NCI-H510A (cell line): Measurements from ENCODE around the gene CYP2C19.
"Not testable (repeated sequence)": the region's sequence is repeated elsewhere in the genome, so short reads cannot be mapped to it uniquely, and the experiment has no call there.

ENCODE experiments used
- DNase-seq: peaks from one replicate; lab custom pipeline; 2025; lab: John Stamatoyannopoulos, UW

Gene CYP2C19

GRCh38 chr10:94879214-94879613 is 116.7 kb downstream of the CYP2C19 start:
- no peak for DNase-seq

- no peak for DNase-seq
Measured at GRCh38 chr10:94889123-94889522, 126.6 kb downstream of the CYP2C19 start.

- DNase-seq: no peak
Measured at GRCh38 chr10:94890264-94891022, 128.0 kb downstream of the CYP2C19 start.

GRCh38 chr10:94898414-94898813 is 135.9 kb downstream of the CYP2C19 start:
- DNase-seq: not testable (repeated sequence)

- no peak for DNase-seq
Measured at GRCh38 chr10:94902080-94902479, 139.6 kb downstream of the CYP2C19 start.

GRCh38 chr10:94902570-94902969 is 140.1 kb downstream of the CYP2C19 start:
- no peak for DNase-seq
